GM12874 (cell line): ENCODE data around the gene NIPAL4.

Experiments
- TF ChIP-seq, protein P1 (sequence below): IDR thresholded peaks from 2 replicates; pipeline ENCODE4 v1.5.1; 2011; ENCODE audit warnings: low read depth, mild to moderate bottlenecking, control low read depth, low read length, moderate library complexity; ENCODE audit not compliant: insufficient read depth

The NIPAL4 gene

GRCh38 chr5:157476702-157477408 is 16.8 kb downstream of the NIPAL4 start:
- TF ChIP-seq, protein P1, sequence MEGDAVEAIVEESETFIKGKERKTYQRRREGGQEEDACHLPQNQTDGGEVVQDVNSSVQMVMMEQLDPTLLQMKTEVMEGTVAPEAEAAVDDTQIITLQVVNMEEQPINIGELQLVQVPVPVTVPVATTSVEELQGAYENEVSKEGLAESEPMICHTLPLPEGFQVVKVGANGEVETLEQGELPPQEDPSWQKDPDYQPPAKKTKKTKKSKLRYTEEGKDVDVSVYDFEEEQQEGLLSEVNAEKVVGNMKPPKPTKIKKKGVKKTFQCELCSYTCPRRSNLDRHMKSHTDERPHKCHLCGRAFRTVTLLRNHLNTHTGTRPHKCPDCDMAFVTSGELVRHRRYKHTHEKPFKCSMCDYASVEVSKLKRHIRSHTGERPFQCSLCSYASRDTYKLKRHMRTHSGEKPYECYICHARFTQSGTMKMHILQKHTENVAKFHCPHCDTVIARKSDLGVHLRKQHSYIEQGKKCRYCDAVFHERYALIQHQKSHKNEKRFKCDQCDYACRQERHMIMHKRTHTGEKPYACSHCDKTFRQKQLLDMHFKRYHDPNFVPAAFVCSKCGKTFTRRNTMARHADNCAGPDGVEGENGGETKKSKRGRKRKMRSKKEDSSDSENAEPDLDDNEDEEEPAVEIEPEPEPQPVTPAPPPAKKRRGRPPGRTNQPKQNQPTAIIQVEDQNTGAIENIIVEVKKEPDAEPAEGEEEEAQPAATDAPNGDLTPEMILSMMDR, result peak; percentile 69

GRCh38 chr5:157477814-157478494 is 17.9 kb downstream of the NIPAL4 start:
- TF ChIP-seq, protein P1, result no peak

DNA sequence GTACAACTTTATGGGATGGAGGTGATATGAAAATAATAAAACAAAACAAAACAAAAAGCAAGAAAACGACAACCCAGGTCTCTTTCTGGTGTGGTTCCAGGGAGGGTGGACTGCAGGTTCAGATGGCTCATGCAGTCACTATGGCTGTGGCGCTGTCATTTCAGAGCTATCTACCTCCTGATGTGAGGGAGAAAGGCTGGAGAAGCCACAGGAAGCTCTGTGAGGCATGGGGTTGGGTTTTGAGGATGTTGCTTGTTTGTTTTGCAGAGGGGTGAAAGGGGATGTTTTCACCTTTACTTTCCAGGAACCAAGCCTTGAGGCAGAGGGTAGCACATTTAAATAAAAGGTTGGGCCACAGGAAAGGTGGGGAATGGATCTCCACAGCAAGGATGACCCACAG is 18.7 kb downstream of the NIPAL4 start:
- TF ChIP-seq, protein P1, result no peak

- TF ChIP-seq, protein P1, result no peak
Observed at GRCh38 chr5:157479166-157479565, 19.2 kb downstream of the NIPAL4 start.

DNA sequence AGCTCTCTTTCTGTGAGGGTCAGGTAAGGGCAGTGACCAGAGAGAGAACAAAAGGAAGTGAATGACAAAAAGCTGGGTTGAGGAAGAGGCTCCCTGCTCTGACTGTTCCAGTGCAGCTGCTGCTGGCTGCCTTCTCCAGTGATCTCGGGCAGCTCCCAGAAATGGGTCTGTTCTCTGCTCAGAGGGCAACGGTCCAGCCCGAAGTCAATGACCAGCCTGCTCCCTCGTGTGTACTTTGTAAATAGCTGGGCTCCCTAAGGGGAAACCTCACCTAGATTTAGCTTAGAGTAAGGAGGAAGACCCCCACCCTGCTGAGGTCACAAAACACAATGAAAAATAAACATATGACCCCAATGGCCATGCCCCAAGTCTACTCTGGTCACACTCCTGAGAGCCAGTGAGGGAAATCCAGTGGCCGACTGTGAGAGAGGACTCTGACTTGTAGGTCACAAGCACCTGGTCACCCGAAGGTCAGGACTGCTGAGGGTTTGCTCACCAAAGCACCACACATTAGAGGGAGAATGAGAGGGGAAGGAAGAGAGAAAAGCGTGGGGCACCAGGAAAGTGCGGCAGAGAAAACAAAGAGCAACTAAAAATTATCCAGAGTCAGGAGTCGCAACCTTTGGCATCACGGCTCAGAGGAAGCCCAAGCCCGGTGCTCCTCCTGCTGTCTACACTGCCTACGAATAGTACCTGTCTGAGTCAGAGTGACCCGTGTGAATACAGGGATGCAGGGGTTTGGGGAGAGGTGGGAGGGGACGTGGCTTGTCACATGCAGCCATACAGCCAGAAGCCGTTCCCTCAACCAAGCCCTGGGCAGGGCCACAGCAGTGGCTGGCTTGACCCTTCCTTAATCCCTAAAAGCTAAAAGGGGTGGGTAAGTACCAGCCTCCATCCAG is 19.8 kb downstream of the NIPAL4 start:
- TF ChIP-seq, protein P1, result no peak

DNA sequence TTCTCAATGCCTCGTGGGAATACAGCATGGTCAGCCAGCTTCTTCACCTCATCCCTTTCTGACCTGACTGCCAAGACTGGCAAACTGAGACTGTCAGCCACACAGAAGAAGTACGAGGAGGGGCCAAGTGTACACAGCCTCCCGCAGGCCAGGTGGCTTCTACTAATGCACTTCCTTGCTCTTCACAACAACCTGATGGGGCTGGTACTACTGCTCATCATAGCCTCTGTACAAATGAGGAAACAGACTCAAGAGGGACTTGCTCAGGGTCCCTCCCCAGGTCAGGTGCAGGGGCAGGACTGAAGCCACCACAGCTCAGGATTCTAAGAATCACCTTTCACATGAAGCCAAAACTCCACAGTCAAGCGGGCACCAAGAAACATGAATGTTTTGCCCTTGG is 21.3 kb downstream of the NIPAL4 start:
- TF ChIP-seq, protein P1, result no peak

DNA sequence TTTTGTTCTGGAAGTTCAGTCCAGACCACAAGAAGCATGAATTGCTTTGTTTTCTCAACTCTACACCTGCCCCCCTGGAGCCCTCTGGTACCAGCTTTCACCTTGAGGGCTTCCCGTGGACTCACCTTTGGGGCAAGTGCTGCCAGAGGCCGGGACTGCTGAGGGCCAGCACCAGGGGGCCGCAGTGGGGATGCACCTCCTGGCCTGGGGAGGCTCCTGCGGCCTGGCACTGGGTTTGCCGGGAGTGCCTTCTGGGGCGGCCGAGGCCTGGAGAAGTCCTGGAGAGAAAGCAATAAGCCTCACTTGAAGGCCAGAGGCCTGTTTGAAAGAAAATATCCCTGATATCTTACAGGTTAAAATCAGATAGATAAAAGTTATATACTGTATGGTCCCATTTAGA is 21.7 kb downstream of the NIPAL4 start:
- TF ChIP-seq, protein P1, result no peak
